ENCODE results near the gene ICE1.
"Not testable (repeated sequence)": the region's sequence is repeated elsewhere in the genome, so short reads cannot be mapped to it uniquely, and the experiment has no call there.

The ICE1 gene

GRCh38 chr5:5451863-5452262 lies 29.4 kb downstream of the ICE1 start:
- no peak for DNase-seq

GRCh38 chr5:5453131-5453530 lies 30.7 kb downstream of the ICE1 start:
- DNase-seq: no peak

GRCh38 chr5:5454391-5454790 lies 31.9 kb downstream of the ICE1 start:
- no peak for DNase-seq

GRCh38 chr5:5456858-5457257 lies 34.4 kb downstream of the ICE1 start:
- DNase-seq: no peak

- DNase-seq: no peak
Measured at GRCh38 chr5:5460311-5460710, 37.8 kb downstream of the ICE1 start.

GRCh38 chr5:5461012-5461411 lies 38.5 kb downstream of the ICE1 start:
- no peak for DNase-seq

- no peak for DNase-seq
Measured at GRCh38 chr5:5464036-5464715, 41.7 kb downstream of the ICE1 start.

- no peak for DNase-seq
Measured at GRCh38 chr5:5466227-5466626, 43.8 kb downstream of the ICE1 start.

- no peak for DNase-seq
Measured at GRCh38 chr5:5467737-5468136, 45.3 kb downstream of the ICE1 start.

- no peak for DNase-seq
Measured at GRCh38 chr5:5470933-5471332, 48.5 kb downstream of the ICE1 start.

GRCh38 chr5:5473226-5473625 lies 50.7 kb downstream of the ICE1 start:
- DNase-seq: no peak

GRCh38 chr5:5474961-5475360 lies 52.5 kb downstream of the ICE1 start:
- DNase-seq: no peak

GRCh38 chr5:5475975-5476374 lies 53.5 kb downstream of the ICE1 start:
- no peak for DNase-seq

GRCh38 chr5:5479578-5479977 lies 57.1 kb downstream of the ICE1 start:
- DNase-seq: not testable (repeated sequence)

GRCh38 chr5:5480481-5481111 lies 58.1 kb downstream of the ICE1 start:
- no peak for DNase-seq

GRCh38 chr5:5481206-5481605 lies 58.7 kb downstream of the ICE1 start:
- DNase-seq: no peak

- no peak for DNase-seq
Measured at GRCh38 chr5:5481633-5482032, 59.2 kb downstream of the ICE1 start.

GRCh38 chr5:5483350-5483749 lies 60.9 kb downstream of the ICE1 start:
- DNase-seq: no peak

- DNase-seq: no peak
Measured at GRCh38 chr5:5483880-5484598, 61.6 kb downstream of the ICE1 start.

- no peak for DNase-seq
Measured at GRCh38 chr5:5486122-5486521, 63.6 kb downstream of the ICE1 start.

GRCh38 chr5:5487585-5488360 lies 65.3 kb downstream of the ICE1 start:
- no peak for DNase-seq

- no peak for DNase-seq
Measured at GRCh38 chr5:5490774-5491347, 68.4 kb downstream of the ICE1 start.
